Endothelial cell of umbilical vein (primary cell): Measurements from ENCODE around the gene GOLGA6A. TPM values are rescaled to one million over a fixed set of nuclear protein-coding genes. Genes with fewer than 3 reads are reported as not detected.

ENCODE experiments used
- BruUV-seq: library from RNA; stranded (reverse); fragments of 400-500 nt; replicated peaks from 2 replicates; lab custom pipeline; 2021; lab: Mats Ljungman, UMichigan
- CTCF ChIA-PET: fragments of 300-600, 350-600 bp; sonication (Branson Sonifier 250); formaldehyde crosslinking; loops from one replicate; lab custom pipeline; 2021; ENCODE audit warnings: antibody characterized with exemption, inconsistent platforms; lab: Charles Lee
- POLR2A ChIA-PET: fragments of 300-600, 350-600 bp; sonication (Branson Sonifier 250); formaldehyde crosslinking; loops from one replicate; lab custom pipeline; 2021; ENCODE audit warnings: antibody characterized with exemption, inconsistent platforms; lab: Charles Lee
- DNase-seq: peaks from one replicate; pipeline ENCODE4 v3.0.0-alpha.2; 2011; ENCODE audit warnings: low read depth, low spot score
- FAIRE-seq: peaks from 2 replicates; lab custom pipeline; 2011; peaks lifted over from hg19 to GRCh38; lab: Jason Lieb, UNC
- H2AFZ ChIP-seq: 2 replicates; pipeline ENCODE4 v1.6.0; 2012; ENCODE audit warnings: low read depth, low read length, control low read depth, inconsistent platforms
- H3K27ac ChIP-seq: 2 replicates; pipeline ENCODE4 v1.5.1; 2011; ENCODE audit warnings: low read depth, mild to moderate bottlenecking, control low read depth, low read length, moderate library complexity; ENCODE audit not compliant: insufficient read depth
- H3K27me3 ChIP-seq, 2 experiments: 2 replicates each; pipeline versions ENCODE4 v1.6.0 to v1.6.1; 2011; ENCODE audit warnings: low read length in 2 of 2, mixed read lengths in 1 of 2; ENCODE audit not compliant: control insufficient read depth in 2 of 2, insufficient read depth in 2 of 2
- H3K36me3 ChIP-seq, 2 experiments: 2 replicates in 1 of 2; 3 replicates in 1 of 2; pipeline ENCODE4 v1.5.1; 2011; ENCODE audit warnings: low read length in 2 of 2, mild to moderate bottlenecking in 1 of 2, moderate library complexity in 1 of 2; ENCODE audit not compliant: control insufficient read depth in 2 of 2, insufficient read depth in 2 of 2; ENCODE audit errors: extremely low read depth in 1 of 2
- H3K4me1 ChIP-seq: 3 replicates; pipeline ENCODE4 v1.5.1; 2011; ENCODE audit warnings: mild to moderate bottlenecking, low read length; ENCODE audit not compliant: control insufficient read depth, insufficient read depth; ENCODE audit errors: extremely low read depth
- H3K4me2 ChIP-seq: 2 replicates; pipeline ENCODE4 v1.6.1; 2011; ENCODE audit warnings: low read length, control low read depth, mixed read lengths; ENCODE audit not compliant: insufficient read depth
- H3K4me3 ChIP-seq, 3 experiments: fragments of 200-600 bp in 1 of 3; sonication (generic), shearing (Covaris generic) in 1 of 3; replicated peaks in 1 of 3; 2 replicates each; pipeline ENCODE4 v1.5.1; 2011 to 2016; ENCODE audit warnings: control low read depth in 3 of 3, low read length in 3 of 3, mild to moderate bottlenecking in 2 of 3, inconsistent platforms in 1 of 3, low read depth in 1 of 3, moderate library complexity in 1 of 3; ENCODE audit not compliant: insufficient read depth in 1 of 3
- H3K79me2 ChIP-seq: 2 replicates; pipeline ENCODE4 v1.6.0; 2012; ENCODE audit warnings: low read length, inconsistent platforms; ENCODE audit not compliant: control insufficient read depth, insufficient read depth
- H3K9ac ChIP-seq: replicated peaks from 2 replicates; pipeline ENCODE3; 2011; ENCODE audit warnings: low read length, control low read depth; ENCODE audit not compliant: insufficient read depth; ENCODE audit errors: extremely low read depth
- H3K9me1 ChIP-seq: replicated peaks from 3 replicates; pipeline ENCODE4 v1.6.0; 2011; ENCODE audit warnings: mild to moderate bottlenecking, low read length; ENCODE audit not compliant: control insufficient read depth, insufficient read depth; ENCODE audit errors: extremely low read depth
- H3K9me3 ChIP-seq: replicated peaks from 2 replicates; pipeline ENCODE4 v1.5.1; 2012; ENCODE audit warnings: low read length, inconsistent platforms; ENCODE audit not compliant: control insufficient read depth, insufficient read depth
- H4K20me1 ChIP-seq: replicated peaks from 2 replicates; pipeline ENCODE3; 2011; ENCODE audit warnings: mild to moderate bottlenecking, low read length; ENCODE audit not compliant: control insufficient read depth, insufficient read depth; ENCODE audit errors: extremely low read depth
- EZH2 ChIP-seq: IDR thresholded peaks from 2 replicates; pipeline ENCODE4 v1.6.1; 2012; ENCODE audit warnings: borderline replicate concordance, low read depth, mild to moderate bottlenecking, moderate library complexity, low read length, inconsistent platforms; ENCODE audit not compliant: severe bottlenecking
- FOS ChIP-seq: IDR thresholded peaks from 2 replicates; pipeline ENCODE4 v1.6.1; 2011; ENCODE audit warnings: mild to moderate bottlenecking, low read length, moderate library complexity, borderline replicate concordance; ENCODE audit not compliant: insufficient read depth
- GATA2 ChIP-seq: IDR thresholded peaks from 2 replicates; pipeline ENCODE4 v1.7.0; 2011; ENCODE audit warnings: low read depth, mild to moderate bottlenecking, moderate library complexity, mixed read lengths, low read length; ENCODE audit not compliant: insufficient read length, insufficient read depth
- JUN ChIP-seq: IDR thresholded peaks from 2 replicates; pipeline ENCODE4 v1.6.1; 2011; ENCODE audit warnings: borderline replicate concordance, low read depth; ENCODE audit not compliant: insufficient read length, insufficient read depth
- MYC ChIP-seq: IDR thresholded peaks from one replicate; pipeline ENCODE4 v1.6.1; 2011; ENCODE audit warnings: mild to moderate bottlenecking, low read depth, low read length
- POLR2A ChIP-seq: IDR thresholded peaks from 2 replicates; pipeline ENCODE4 v1.6.1; 2012; ENCODE audit warnings: low read depth, mild to moderate bottlenecking, control low read depth, low read length
- POLR2AphosphoS5 ChIP-seq: IDR thresholded peaks from 2 replicates; pipeline ENCODE4 v1.6.1; 2012; ENCODE audit warnings: low read depth, mild to moderate bottlenecking, control low read depth, low read length, moderate library complexity; ENCODE audit not compliant: insufficient read depth
- dilution Hi-C: fragments of 300-500 bp; cut with MboI; formaldehyde crosslinking; loops from one replicate; pipeline ENCODE4 v1.15.0; 2019; ENCODE audit warnings: low sequenced_read_pairs; ENCODE audit not compliant: extremely low pct_ligation_motif_present
- intact Hi-C: fragments of 100-400 bp; cut with micrococcal nuclease; formaldehyde crosslinking; loops from one replicate; pipeline ENCODE4 v1.10.0; 2022
- polyA plus RNA-seq, 4 experiments: library from polyadenylated mRNA; depleted of rRNA in 3 of 4; stranded (reverse) in 3 of 4; unstranded in 1 of 4; fragments of >200 nt; gene quantifications; 2 replicates each; pipeline versions ENCODE4 v1.2.1 to v1.2.3, GENCODE V29; 2011 to 2012; ENCODE audit warnings: missing spikeins in 1 of 4
- total RNA-seq: library from RNA; stranded (reverse); gene quantifications from 2 replicates; pipeline ENCODE4 v1.2.3, GENCODE V29; 2021
- TF ChIP-seq, protein P1 (sequence below), 2 donors: IDR thresholded peaks; 1 replicate in 1 of 2; 2 replicates in 1 of 2; pipeline ENCODE4 v1.5.1; 2011; ENCODE audit warnings: low read length in 2 of 2, mild to moderate bottlenecking in 2 of 2, moderate library complexity in 2 of 2, control low read depth in 1 of 2, inconsistent platforms in 1 of 2, low read depth in 1 of 2; ENCODE audit not compliant: insufficient read depth in 1 of 2; ENCODE audit errors: extremely low read depth in 1 of 2
- TF ChIP-seq, protein P2 (sequence below): IDR thresholded peaks from 2 replicates; pipeline ENCODE4 v1.6.1; 2011; ENCODE audit not compliant: insufficient read depth, insufficient read length

GOLGA6A gene
- total and polyA plus RNA-seq, 2 donors (not counting 3 experiments of a cell fraction or from before 2014, with no cell fraction given), result not detected

DNA sequence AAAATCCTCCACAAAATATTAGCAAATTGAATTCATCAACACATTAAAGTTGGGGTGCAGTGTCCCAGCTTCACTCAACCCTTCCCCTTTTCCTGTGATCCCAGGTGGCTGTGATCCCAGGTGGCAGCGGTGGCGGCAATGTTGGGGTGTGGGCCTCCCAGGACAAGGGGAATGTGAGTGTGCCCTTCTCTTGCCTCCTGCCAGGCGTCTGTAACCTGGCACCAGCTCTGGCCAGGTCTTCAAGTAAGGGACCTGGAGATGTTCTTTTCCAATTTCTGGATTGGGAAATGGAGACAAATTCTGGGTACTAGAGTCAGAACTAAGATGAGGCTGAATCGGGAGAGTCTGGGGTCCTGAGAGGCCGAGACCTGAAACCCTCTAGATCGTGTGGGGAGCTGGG, 20.1 kb downstream of the GOLGA6A start:
- CTCF ChIA-PET, result no interaction called here
- intact Hi-C loops, result no loop called here
- no peaks in the 10 kb centered on the region for H3K9me3 ChIP-seq
- H3K4me2 ChIP-seq, result no peak overlapping the region
- H3K36me3 ChIP-seq, result no peaks in the 10 kb centered on the region
- BruUV-seq, result no TSS peak
- no peak for DNase-seq
- no peak overlapping the region for H3K9ac ChIP-seq
- TF ChIP-seq, protein P1, sequence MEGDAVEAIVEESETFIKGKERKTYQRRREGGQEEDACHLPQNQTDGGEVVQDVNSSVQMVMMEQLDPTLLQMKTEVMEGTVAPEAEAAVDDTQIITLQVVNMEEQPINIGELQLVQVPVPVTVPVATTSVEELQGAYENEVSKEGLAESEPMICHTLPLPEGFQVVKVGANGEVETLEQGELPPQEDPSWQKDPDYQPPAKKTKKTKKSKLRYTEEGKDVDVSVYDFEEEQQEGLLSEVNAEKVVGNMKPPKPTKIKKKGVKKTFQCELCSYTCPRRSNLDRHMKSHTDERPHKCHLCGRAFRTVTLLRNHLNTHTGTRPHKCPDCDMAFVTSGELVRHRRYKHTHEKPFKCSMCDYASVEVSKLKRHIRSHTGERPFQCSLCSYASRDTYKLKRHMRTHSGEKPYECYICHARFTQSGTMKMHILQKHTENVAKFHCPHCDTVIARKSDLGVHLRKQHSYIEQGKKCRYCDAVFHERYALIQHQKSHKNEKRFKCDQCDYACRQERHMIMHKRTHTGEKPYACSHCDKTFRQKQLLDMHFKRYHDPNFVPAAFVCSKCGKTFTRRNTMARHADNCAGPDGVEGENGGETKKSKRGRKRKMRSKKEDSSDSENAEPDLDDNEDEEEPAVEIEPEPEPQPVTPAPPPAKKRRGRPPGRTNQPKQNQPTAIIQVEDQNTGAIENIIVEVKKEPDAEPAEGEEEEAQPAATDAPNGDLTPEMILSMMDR (IDR thresholded peaks at IDR 0.05; ENCODE audit: extremely low read depth in 1 of 2, insufficient read depth in 1 of 2, low read depth in 1 of 2, low read length in 2 of 2), result no peak
- TF ChIP-seq POLR2AphosphoS5 (no peak), MYC (no peak), POLR2A (no peak), JUN (no peak), FOS (no peak), EZH2 (no peak), GATA2 (no peak)
- TF ChIP-seq, protein P2, sequence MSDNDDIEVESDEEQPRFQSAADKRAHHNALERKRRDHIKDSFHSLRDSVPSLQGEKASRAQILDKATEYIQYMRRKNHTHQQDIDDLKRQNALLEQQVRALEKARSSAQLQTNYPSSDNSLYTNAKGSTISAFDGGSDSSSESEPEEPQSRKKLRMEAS, result no peak
- H3K4me3 ChIP-seq, result no peak overlapping the region
- H3K27ac ChIP-seq, result no peak overlapping the region
- FAIRE-seq, result no peak
- H3K4me1 ChIP-seq, result no peaks in the 10 kb centered on the region
- peaks cover 7 to 16% of the 10 kb centered on the region in 2 experiments for H3K27me3 ChIP-seq
- POLR2A ChIA-PET, result no interaction called here
- no peaks in the 10 kb centered on the region for H3K9me1 ChIP-seq
- dilution Hi-C loops, result no loop called here
- no peaks in the 10 kb centered on the region for H3K79me2 ChIP-seq
- H4K20me1 ChIP-seq, result no peaks in the 10 kb centered on the region
- no peak overlapping the region for H2AFZ ChIP-seq
